GM18858 (cell line): ENCODE measurements around the gene CREG1.

ENCODE experiments used
- ATAC-seq: cut with Tn5 transposase; IDR thresholded peaks from one replicate; pipeline ENCODE4 v1.9.1; 2021; ENCODE audit not compliant: unreplicated experiment

The CREG1 gene

DNA sequence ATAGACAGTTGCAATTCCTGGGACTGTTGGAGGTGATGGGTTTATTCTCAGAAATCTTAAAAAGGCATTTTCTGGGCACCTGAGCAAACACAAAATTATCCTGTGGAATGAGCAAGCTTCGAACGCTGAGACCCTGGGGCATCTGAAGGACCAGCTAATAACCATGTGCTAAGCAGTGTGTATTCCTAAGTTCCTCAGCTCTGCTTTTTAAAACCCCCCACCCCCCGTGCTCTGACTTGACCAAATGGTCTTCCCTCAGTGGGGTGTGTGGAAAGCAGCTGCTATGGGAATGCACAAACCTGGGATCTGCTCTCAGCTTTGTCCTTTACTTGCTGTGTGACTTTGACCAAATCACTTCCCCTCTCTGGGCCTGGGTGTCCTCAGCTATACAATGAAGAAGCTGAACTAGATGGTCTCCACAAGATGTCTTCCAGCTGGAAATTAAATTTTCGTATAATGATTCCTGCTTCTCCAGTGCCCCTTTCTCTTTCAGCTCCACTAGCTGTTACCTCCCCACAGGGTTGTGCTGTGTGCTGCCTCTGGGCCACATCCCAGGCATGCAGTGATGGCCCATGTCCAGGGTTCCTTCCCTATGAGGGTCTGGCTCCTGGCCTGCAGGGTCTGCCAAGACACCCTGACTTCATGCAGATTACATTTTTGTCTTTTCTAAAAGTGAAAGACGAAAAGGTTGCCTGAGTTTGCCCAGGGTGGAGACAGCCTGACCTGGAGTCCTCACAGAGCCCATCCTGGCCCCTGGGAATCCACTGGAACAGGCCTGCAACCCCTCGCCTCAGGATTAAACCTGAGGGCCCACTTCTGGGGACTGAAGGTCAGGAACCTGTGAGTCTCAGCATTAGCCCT, 20.4 kb downstream of the CREG1 start:
- ATAC-seq, result no peak

- ATAC-seq, result no peak
These were observed 21.2 kb downstream of the CREG1 start for GRCh38 chr1:167532375-167532774.

GRCh38 chr1:167529829-167530474, 23.6 kb downstream of the CREG1 start:
- ATAC-seq, result no peak

DNA sequence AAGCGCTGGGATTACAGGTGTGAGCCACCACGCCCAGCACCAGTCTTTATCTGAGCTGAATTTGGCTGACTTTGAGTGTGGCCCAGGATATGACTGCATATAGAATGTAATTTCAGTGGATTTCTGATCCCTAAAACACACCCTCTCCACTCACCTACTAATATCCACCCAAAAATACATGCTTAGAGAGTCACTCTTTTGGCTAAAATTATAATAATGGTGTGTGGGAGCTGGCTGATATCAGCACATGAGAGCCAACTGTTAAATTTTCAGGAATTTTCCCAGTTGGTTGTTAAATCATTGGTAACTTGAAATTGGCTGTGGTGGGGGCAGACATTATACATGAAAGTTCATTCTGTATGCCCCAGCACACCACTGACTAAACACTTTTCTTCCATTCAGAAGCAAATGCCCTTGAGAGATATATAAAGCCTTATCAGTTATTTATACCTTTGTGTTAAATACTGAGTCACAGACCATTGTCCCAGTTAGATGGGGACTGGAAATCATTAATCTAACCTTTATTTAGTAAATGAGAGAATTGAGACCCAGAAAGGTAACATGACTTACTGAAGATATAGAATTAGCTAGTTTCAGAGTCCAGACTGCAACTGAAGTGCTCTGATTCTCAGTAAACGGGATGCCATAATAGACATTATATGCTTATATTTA, 25.4 kb downstream of the CREG1 start:
- no peak for ATAC-seq

- ATAC-seq, result no peak
These were observed 26.7 kb downstream of the CREG1 start for GRCh38 chr1:167526667-167527383.

GRCh38 chr1:167524651-167525050, 28.9 kb downstream of the CREG1 start:
- no peak for ATAC-seq

- ATAC-seq, result no peak
These were observed 31.3 kb downstream of the CREG1 start for GRCh38 chr1:167522246-167522645.

GRCh38 chr1:167520711-167521206, 32.8 kb downstream of the CREG1 start:
- ATAC-seq, result no peak

DNA sequence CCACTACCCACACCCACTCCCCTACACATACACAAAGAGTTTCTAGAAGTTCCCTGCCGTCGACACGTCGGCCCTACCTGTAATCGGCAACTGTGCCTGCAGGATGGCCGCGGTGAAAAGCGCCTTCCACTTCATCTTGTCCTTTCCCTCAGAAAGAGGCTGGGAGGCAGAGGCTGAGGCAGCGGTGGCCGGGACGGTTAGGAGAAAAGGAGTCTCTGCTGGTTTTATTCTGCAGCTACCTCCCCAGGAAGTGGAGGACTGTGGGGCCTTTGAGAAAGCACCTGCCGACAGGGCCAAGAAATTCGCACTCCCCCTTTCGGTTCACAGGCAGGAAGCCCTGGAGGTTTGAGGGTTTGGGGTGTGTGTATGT, 35.2 kb downstream of the CREG1 start, which contains the start of gene CD247:
CD247 (minus strand) TSS at position 199 of the 370 bp plus-strand sequence; CDS start at position 135, 64 bp downstream.
- ATAC-seq, result no peak

- ATAC-seq, result no peak
These were observed 35.8 kb downstream of the CREG1 start for GRCh38 chr1:167517535-167518330.

DNA sequence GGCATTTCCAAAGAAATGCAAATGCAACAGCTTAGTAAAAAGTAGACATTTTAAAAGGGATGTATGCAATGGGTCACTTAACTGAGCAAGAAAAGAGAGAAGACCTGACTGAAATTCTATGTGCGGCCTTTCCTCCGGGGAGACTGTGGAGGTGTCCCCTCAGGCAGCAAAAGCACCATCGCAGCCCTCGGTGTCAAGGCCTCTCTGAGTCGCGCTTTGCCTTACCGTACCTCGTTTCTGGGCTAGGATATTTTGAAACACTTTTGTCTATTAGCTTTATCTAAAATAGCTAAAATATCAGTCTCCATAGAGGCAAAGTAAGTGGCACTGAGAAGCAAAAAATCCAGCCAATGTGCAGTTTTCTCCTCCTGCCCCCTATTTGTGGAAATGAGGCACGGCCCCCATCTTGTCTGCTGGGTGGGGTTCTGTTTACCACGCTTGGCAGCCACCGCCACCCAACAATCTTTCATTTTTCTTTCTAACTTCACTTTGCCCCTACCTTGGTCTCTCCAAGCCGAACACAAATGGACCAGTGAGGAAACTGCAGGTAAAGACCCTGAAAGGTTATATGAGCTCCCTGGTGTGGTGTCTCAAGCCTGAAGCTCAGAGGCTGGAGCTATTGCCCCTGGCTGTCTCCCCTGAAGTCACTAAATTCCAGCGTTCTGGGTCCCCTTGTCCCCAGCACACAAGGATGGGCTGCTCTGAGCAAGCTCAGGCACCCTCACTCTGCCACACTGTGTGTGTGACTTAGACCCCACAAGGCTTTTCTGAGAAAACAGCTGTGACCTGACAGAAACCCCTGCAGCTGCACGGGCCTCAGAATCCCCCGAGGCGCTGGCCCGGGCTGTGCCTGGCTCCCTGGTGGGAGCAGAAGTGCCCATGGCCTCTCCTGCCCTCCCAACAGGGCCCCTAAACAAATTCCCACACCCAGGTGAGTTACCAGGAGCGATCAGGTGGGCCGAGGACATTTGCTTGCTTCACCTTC, 36.9 kb downstream of the CREG1 start:
- no peak for ATAC-seq

GRCh38 chr1:167515893-167516321, 37.7 kb downstream of the CREG1 start:
- no peak for ATAC-seq

GRCh38 chr1:167515461-167515860, 38.1 kb downstream of the CREG1 start:
- ATAC-seq, result no peak

- ATAC-seq, result no peak
These were observed 39.3 kb downstream of the CREG1 start for GRCh38 chr1:167514288-167514687.

DNA sequence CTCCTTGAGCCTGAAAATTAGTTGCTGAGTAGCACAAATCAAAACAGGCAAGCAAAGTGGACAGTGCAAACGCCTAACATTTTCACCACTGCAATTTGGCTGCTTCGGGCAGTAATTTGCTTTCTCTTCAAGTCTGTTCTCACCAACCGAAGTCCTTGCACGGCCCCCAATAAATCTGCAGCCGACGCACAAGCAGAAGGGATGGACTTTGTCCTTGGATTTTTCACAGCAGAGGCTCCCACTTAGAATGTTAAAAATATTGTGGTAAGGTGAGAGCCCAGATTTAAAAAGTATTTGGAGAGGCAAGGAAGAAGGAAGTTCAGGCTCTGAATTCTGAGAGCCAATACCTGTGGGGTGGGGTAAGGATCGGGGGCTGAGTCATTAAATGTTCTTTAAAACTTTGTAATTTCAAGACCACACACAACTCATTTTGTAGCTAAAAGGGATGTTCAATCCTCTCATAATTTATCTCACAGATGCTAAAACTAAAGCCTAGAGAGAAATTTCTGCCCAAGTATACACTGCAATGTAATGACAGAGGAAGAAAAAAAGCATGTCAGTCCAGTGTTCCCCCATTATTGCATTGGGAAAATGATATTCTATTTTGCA, 41.4 kb downstream of the CREG1 start:
- no peak for ATAC-seq

GRCh38 chr1:167511374-167511986, 42.1 kb downstream of the CREG1 start:
- no peak for ATAC-seq

DNA sequence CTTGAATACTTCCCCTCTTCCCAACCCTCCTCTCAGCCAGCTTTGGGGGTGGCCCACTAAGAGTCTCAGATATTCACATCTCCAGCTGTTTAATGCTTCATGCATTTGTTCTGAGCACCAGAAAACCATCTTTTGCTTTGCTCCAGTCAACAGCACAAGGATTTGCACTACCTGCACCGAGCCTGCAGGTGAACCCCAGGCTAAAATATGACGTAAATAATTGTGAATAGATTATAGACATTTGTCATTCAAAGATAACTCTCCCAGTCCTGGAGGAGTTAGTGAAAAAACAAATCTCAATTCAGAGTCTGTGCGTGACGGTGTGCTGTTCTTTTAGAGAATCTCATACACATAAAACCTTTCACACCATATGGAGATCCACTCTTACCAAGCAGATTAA, 42.7 kb downstream of the CREG1 start:
- no peak for ATAC-seq

DNA sequence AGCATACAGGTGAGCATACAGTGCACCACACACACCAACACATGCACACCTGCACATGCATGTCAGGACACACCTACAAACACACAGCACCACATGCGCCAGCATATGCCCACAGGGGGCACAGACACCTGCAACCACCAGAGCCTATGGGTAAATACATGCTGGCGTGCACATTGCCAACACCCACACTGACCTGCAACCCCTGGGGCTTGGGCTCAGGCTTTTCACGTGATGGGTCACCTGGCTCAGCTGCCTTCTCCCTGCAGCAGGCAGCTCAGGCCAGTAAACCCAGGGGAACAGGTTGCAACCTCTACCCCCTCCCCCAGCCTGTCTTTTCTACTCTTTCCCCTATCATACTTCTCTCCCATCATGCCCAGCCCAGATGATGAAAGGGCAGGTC, 43.3 kb downstream of the CREG1 start:
- no peak for ATAC-seq
